Transverse colon (tissue), 4 donors: ENCODE measurements around the gene B4GALNT1. TPM values are rescaled to one million over a fixed set of nuclear protein-coding genes. Genes with fewer than 3 reads are reported as not detected.

ENCODE experiments used
- DNase-seq: peaks from one replicate; pipeline ENCODE4 v3.0.0-alpha.2; 2019
- H3K27ac ChIP-seq, 4 donors: fragments of 200-600 bp; sonication (generic); 2 replicates each; pipeline ENCODE4 v1.5.1; 2016 to 2018; ENCODE audit warnings: inconsistent platforms in 4 of 4
- H3K27me3 ChIP-seq: fragments of 200-600 bp; sonication (generic); 2 replicates; pipeline ENCODE4 v1.5.1; 2017; ENCODE audit warnings: inconsistent platforms
- H3K36me3 ChIP-seq, 4 donors: fragments of 200-600 bp; sonication (generic); 2 replicates each; pipeline ENCODE4 v1.5.1; 2017 to 2019; ENCODE audit warnings: inconsistent platforms in 4 of 4
- H3K4me1 ChIP-seq, 4 donors: fragments of 200-600 bp; sonication (generic); 2 replicates each; pipeline ENCODE4 v1.5.1; 2017 to 2020; ENCODE audit warnings: inconsistent platforms in 4 of 4
- H3K4me3 ChIP-seq, 4 donors: fragments of 200-600 bp; sonication (generic); 1 replicate in 1 of 4; 2 replicates in 3 of 4; pipeline versions ENCODE4 v1.5.1 to v1.6.1; 2017 to 2019; ENCODE audit warnings: inconsistent platforms in 4 of 4
- H3K9me3 ChIP-seq, 2 donors: fragments of 200-600 bp; sonication (generic); 2 replicates each; pipeline ENCODE4 v1.5.1; 2017 to 2019; ENCODE audit warnings: inconsistent platforms in 2 of 2
- EP300 ChIP-seq: sonication (generic); formaldehyde crosslinking; IDR thresholded peaks from one replicate; pipeline ENCODE4 v1.6.1; 2017; ENCODE audit warnings: antibody characterized with exemption, low read depth
- POLR2A ChIP-seq: fragments of 450-650 bp; IDR thresholded peaks from one replicate; pipeline ENCODE4 v1.6.1; 2016; ENCODE audit warnings: antibody characterized with exemption, mild to moderate bottlenecking, moderate library complexity
- POLR2AphosphoS5 ChIP-seq, 3 donors: sonication (generic); formaldehyde crosslinking; IDR thresholded peaks; one replicate each; pipeline ENCODE4 v1.6.1; 2016; ENCODE audit warnings: antibody characterized with exemption in 3 of 3
- WGBS, 2 donors: methylation state at CpG; one replicate each; pipeline ENCODE4 v1.1.5; 2018; ENCODE audit warnings: low coverage in 1 of 2; 5-methylcytosine and 5-hydroxymethylcytosine counted together
- in situ Hi-C, 4 donors: fragments of 200-750 bp; cut with MboI; loops; one replicate each; pipeline versions ENCODE4 v1.15.0 to v1.15.1; 2017; ENCODE audit warnings: low sequenced_read_pairs in 3 of 4, low pct_ligation_motif_present in 1 of 4, low pct_unique_long_range_greater_than_20kb in 1 of 4
- intact Hi-C: fragments of 100-400 bp; cut with DNase I; formaldehyde crosslinking; loops from one replicate; pipeline ENCODE4 v1.15.1; 2023; ENCODE audit warnings: low total_unique reads
- total RNA-seq, 4 donors: library from RNA; depleted of rRNA; stranded (reverse); fragments of >200 nt; gene quantifications; one replicate each; pipeline ENCODE4 v1.1.0, GENCODE V29; 2016
- TF ChIP-seq, protein P1 (sequence below), 5 experiments: fragments of 200-600 bp in 3 of 5; fragments of 450-650 bp in 2 of 5; sonication (generic) in 3 of 5; IDR thresholded peaks; 1 replicate in 2 of 5; 2 replicates in 3 of 5; pipeline ENCODE4 v1.5.1; 2016 to 2017; ENCODE audit warnings: antibody characterized with exemption in 5 of 5, inconsistent platforms in 3 of 5, mild to moderate bottlenecking in 2 of 5, moderate library complexity in 1 of 5

B4GALNT1 gene
- total RNA-seq, 4 donors from 2014 or later = 0.68 to 6.4 (median 2.1) TPM; not detected in 1

DNA sequence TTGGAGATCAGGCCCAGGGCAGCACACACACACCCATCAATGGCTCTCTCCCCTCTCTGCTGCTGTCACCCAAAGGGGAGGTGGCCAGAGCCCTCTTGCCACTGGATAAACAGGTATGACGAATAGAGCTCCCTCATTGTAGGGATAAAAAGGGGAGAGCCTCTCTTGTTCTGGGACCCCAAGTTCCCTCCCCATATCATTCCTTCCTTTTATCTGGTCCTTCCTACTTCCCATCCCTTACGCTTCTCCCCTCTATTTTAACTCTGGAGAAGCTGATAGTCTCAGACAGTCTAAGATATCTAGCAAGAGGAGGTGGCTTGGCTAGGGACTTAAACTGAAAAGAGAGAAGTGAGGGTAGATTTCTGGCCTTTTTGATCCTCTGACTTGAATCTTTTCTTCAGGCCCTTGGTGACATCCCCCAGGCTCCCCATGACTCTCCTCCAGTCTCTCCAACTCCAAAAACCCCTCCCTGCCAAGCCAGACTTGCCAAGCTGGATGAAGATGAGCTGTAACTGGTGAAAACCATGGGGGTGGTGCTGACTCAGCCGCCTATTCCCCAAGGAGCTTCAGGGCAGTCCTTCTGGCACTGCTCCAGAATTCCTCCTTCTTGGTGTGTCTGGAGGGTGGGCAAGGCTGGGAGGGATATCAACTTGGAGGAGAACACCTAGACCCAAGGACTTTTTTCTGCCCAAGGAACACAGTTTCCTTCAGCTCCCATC lies 16.5 kb downstream of the B4GALNT1 start:
- TF ChIP-seq, protein P1, sequence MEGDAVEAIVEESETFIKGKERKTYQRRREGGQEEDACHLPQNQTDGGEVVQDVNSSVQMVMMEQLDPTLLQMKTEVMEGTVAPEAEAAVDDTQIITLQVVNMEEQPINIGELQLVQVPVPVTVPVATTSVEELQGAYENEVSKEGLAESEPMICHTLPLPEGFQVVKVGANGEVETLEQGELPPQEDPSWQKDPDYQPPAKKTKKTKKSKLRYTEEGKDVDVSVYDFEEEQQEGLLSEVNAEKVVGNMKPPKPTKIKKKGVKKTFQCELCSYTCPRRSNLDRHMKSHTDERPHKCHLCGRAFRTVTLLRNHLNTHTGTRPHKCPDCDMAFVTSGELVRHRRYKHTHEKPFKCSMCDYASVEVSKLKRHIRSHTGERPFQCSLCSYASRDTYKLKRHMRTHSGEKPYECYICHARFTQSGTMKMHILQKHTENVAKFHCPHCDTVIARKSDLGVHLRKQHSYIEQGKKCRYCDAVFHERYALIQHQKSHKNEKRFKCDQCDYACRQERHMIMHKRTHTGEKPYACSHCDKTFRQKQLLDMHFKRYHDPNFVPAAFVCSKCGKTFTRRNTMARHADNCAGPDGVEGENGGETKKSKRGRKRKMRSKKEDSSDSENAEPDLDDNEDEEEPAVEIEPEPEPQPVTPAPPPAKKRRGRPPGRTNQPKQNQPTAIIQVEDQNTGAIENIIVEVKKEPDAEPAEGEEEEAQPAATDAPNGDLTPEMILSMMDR (IDR thresholded peaks at IDR 0.05) = no peak
- TF ChIP-seq EP300 = no peak
- TF ChIP-seq POLR2AphosphoS5 (IDR thresholded peaks at IDR 0.05) = no peak
- no peak for TF ChIP-seq POLR2A
- Histone ChIP-seq H3K27me3 (peaks cover 83% of the 10 kb centered on the region), H3K9me3 (no peaks in the 10 kb centered on the region), H3K27ac (no peak overlapping the region), H3K36me3 (no peaks in the 10 kb centered on the region), H3K4me1 (peaks cover 6 to 36% (median 17%) of the 10 kb centered on the region in 4 donors), H3K4me3 (no peak overlapping the region)
- no peak for DNase-seq
- intact Hi-C loops = no loop called here
- in situ Hi-C loops = no loop called here
- WGBS, 2 donors = 66 to 100% methylated on average over 2 to 3 of the region's 3 CpGs

- in situ Hi-C loops (no loop called here), intact Hi-C loops (no loop called here)
- Histone ChIP-seq H3K27ac (no peak overlapping the region), H3K4me3 (no peak overlapping the region), H3K36me3 (no peaks in the 10 kb centered on the region), H3K4me1 (peaks cover 3 to 36% (median 16%) of the 10 kb centered on the region in 4 donors), H3K27me3 (peaks cover 83% of the 10 kb centered on the region), H3K9me3 (no peaks in the 10 kb centered on the region)
- WGBS, 2 donors = 80 to 100% methylated on average over 1 to 5 of the region's 5 CpGs
- TF ChIP-seq POLR2A (no peak), POLR2AphosphoS5 (IDR thresholded peaks at IDR 0.05) (no peak), EP300 (no peak)
- TF ChIP-seq, protein P1 (IDR thresholded peaks at IDR 0.05) = no peak
- DNase-seq = no peak
Measured at GRCh38 chr12:57615637-57616036, 17.4 kb downstream of the B4GALNT1 start.

DNA sequence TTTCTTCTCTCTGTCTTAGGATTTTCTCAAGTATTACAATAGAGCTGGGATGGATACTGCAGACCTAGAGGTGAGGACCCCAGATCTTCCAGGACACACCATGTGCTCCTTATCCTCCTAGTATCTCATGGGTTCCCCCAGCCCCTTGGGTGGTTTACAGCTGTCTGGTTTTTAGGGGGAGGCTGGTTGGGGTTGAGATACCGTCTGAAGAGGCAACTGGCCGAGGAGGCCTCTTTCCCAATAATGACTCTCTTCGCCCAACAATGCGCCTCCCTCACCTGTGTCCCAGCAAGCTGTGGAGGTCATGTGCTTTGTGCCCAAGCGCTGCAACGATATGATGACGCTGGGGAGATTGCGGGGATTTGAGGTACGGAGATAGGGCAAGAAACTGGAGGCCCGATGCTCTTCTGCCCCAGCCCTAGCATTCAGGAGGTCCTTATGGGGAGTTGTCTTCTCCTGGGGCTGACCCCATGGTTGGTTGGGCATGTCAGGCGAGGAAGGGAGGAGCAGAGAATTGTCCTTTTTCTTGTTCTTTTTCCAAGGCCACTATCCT lies 18.0 kb downstream of the B4GALNT1 start:
- DNase-seq = no peak
- H3K36me3 ChIP-seq = no peaks in the 10 kb centered on the region
- TF ChIP-seq, protein P1 (IDR thresholded peaks at IDR 0.05) = no peak
- TF ChIP-seq EP300 = no peak
- 40 to 82% methylated on average over 2 to 11 of the region's 11 CpGs for WGBS, 2 donors
- no peaks in the 10 kb centered on the region for H3K9me3 ChIP-seq
- H3K27ac ChIP-seq = no peak overlapping the region
- in situ Hi-C loops (no loop called here), intact Hi-C loops (no loop called here)
- peaks cover 4 to 41% (median 17%) of the 10 kb centered on the region in 4 donors for H3K4me1 ChIP-seq
- H3K27me3 ChIP-seq = peaks cover 83% of the 10 kb centered on the region
- H3K4me3 ChIP-seq = no peak overlapping the region

DNA sequence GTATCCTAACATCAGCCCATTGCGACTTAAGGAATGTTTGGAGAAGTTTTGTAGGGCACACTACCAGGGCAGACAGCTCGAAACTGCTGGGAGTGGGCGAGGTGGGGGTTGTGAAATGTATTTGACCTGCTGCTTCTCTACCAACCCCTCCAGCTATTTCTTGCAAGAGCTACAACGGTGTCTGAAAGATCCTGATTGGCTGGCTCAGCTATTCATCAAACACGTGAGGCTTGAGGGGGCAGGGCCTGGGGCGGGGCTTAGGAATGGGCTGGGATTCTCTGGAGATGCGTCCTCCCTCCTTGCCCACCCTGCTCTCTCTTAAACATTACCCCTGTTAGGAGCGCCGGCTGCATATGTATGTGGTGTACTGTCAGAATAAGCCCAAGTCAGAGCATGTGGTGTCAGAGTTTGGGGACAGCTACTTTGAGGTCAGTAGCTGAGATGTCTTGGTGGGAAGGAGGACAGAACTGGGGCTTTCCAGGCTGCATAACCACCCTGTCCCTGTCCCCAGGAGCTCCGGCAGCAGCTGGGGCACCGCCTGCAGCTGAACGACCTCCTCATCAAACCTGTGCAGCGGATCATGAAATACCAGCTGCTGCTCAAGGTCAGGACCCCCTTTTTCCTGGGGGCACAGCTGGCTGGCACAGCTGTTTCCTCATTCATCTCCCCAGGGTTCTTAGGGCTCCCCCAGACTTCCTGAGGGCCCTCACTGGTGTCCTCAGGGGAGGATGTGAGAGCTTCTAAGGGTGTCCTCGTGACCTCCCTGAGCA lies 18.6 kb downstream of the B4GALNT1 start:
- no peak for DNase-seq
- in situ Hi-C loops = no loop called here
- H3K27me3 ChIP-seq = peaks cover 82% of the 10 kb centered on the region
- intact Hi-C loops = no loop called here
- peaks cover 4 to 43% (median 20%) of the 10 kb centered on the region in 4 donors for H3K4me1 ChIP-seq
- no peak for TF ChIP-seq POLR2A
- no peak for TF ChIP-seq EP300
- TF ChIP-seq, protein P1 (IDR thresholded peaks at IDR 0.05) = no peak
- TF ChIP-seq POLR2AphosphoS5 (IDR thresholded peaks at IDR 0.05) = no peak
- H3K27ac ChIP-seq = peak overlapping the region in 1 of 4 donors; percentile 51
- no peaks in the 10 kb centered on the region for H3K36me3 ChIP-seq
- no peaks in the 10 kb centered on the region for H3K9me3 ChIP-seq
- 39 to 41% methylated on average over 2 to 14 of the region's 14 CpGs for WGBS, 2 donors
- no peak overlapping the region for H3K4me3 ChIP-seq
